SU-DHL-6 (cell line): ENCODE measurements around the gene TMPRSS4.

Experiments
- CTCF ChIP-seq: fragments of 200-600 bp; sonication (generic); IDR thresholded peaks from one replicate; pipeline ENCODE4 v1.5.1; 2017; ENCODE audit warnings: antibody characterized with exemption, mild to moderate bottlenecking, low read length, moderate library complexity; ENCODE audit not compliant: insufficient read depth, poor library complexity, severe bottlenecking
- EZH2phosphoT487 ChIP-seq: fragments of 200-600 bp; sonication (generic), shearing (Covaris generic); conservative IDR thresholded peaks from 2 replicates; pipeline ENCODE4 v1.6.1; 2018; ENCODE audit warnings: mild to moderate bottlenecking, antibody characterized with exemption, low read length, moderate library complexity, mixed read lengths

GRCh38 chr11:118084247-118084646 lies 7.4 kb downstream of the TMPRSS4 start:
- TF ChIP-seq CTCF (no peak), EZH2phosphoT487 (no peak)
